ENCODE measurements around the gene SLC7A14.

The SLC7A14 gene

DNA sequence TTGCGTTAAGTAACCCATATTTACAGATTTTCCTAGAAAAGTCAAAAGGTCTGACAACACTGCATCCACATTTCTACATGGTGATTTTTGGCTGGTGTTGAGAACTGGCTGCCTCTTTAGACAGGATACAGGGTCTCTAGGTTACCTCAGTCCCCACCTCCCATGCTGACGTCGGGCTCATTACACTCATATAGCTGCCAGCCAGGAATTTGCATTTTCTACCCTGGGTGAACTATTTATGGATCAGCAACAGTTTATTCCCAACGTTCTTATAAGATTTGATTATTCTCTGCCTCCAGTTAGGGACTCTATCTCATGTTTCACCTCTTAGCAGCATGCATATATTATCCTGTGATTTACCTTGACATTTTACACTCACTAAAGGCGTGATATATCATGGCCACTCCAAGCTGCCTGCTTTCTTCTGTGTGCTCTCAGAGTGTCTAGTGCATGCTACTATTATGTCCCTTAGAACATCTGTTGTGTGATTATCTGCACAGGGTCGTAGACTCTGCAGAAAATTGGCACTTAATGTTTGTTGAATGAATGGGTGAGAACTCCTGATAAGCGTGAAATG lies 118.2 kb downstream of the SLC7A14 start:
- DNase-seq, result no peak

DNA sequence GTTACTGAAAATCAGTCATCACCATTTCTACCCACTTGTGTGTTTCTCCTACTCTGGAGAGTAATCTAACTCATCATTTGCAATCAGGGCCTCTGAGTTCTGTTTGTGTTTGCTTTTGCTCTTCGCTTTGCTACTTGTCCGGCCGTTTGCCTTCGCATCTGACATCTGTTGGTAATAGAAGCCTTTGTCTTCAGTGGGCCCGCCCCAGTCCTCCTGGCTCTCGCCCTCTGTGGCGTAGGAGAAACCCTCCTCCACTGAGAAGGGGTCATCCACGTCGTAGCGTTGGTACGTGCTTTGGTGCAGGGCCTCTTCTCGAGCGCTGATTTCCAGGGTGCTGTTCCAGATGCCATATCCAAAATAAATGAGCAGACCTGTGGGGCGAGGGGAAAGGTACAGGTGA lies 118.9 kb downstream of the SLC7A14 start:
- DNase-seq, result no peak

DNA sequence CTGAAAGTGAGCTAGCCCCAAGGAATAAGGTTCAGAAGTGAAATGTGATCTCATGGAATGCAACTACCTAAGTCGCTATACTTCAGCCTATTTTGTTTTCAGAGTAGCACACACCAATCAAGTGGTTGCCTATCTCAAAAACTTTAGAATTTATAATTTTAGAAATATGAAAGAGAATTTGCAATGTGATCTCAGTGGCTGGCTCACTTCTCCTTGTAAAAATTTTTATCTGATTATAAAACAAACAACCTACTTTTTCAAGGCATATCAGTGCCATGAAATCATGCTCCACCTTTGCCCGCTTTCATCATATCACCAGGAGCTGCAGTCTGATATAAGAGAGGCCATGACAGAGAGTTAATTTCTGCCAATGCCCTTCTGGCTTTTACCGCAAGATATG lies 119.9 kb downstream of the SLC7A14 start:
- no peak for DNase-seq

DNA sequence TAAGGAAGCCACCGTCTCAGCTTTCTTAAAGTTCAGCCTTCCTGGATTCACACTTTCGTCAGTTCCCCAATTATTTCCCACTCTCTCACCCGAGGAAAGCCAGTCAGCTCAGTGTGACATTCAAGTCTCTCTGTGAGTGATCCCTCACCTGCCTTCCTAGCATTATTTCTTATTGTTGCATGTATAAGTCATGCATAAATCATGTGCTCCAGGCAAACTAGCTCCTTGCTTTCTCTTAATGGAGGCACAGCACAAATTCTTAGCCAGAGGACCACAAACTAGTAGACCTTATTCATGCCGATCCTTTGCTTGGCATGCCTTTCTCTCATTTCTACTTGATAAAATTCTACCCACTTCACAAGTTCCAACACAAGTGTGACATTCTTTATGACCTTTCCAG lies 122.9 kb downstream of the SLC7A14 start:
- no peak for DNase-seq

DNA sequence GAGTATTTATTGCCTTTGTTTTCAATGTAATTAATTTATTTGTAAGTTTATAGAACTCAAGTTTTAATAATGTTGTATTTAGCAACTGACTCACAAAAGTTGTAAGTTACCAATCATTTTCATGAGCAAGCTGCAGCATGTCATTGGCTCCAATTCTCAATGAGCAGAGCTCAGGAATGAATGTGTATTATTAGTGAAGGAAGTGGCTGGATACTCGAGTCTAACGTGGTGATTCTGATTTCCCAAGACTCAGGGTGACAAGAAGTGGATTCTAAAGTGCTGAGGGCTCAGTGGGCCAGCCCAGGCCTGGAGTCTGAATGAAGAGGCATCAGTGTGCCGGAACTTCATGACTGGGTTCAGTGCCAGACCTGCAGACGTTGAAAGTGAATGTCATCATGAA lies 127.6 kb downstream of the SLC7A14 start:
- DNase-seq, result no peak

DNA sequence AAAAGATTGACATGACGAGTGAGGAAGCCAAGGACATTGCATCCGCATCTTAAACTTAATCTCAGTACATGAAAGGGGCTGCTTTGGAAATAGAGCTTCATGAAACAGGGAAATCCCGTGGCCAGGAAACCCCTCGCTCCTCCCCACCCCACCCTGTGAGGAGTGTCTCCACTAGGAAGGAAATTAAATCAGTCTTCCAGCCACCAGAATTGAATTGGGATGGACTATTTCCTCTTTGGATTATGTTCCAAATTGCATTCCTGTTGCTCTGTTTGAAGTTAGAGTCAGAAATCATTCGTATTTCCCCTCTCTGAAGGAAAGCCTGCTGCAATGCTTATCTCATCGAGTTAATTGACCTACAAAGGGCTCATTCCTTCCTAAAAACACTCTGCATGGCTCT lies 131.4 kb downstream of the SLC7A14 start:
- DNase-seq, result no peak

DNA sequence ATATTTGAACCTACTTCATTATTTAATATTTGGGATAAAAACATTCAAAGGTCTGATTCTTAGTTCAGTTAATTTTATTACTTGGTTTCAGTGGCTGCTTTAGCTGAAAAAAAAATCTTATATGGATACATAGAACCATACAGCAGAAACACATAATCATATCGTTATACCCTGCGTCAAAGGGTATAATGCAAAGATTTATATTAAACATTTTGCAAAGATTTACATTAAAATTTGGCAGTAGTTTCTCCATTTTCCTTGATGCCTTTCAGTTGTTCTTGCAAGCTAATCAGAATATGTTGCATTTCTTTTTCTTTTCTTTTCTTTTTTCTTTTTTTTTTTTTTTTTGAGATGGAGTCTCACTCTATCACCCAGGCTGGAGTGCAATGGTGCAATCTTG lies 135.8 kb downstream of the SLC7A14 start:
- no peak for DNase-seq

DNA sequence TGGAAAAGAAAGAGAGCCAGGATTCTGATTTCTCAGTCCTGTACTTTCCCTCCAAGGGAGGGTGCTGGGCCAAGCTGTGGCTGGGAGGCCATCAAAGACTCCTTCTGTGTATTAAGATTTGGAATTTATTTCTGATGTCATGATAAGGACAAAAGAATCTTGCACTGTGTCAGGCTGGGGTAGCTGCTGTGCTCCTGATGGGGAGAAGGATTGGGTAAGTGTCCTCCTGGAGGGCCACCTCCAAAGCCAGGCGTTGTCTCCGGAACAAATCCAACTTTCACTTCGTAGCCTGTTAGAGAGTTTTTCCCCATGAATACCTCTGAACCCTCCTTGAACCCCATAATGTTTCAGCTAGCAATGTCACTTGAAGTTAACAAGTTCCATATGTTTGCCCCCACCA lies 137.3 kb downstream of the SLC7A14 start:
- DNase-seq, result no peak

DNA sequence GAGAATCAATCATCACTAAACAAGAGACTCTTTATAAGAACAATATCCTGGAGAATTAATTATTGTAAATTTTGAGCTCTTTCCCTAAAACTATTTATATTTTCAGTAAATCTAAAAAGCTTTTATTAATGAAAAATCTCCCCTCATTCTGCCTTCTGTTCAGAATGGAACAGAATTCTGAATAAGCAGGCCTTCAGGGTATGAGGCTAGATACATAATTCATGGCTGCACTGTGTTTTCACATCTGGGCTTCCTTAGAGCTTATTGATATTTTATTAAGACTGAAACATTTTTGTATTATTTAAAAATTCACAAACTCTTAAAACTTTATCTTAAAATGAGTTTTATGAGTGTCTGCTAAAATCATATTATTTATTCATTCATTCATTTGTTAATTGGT lies 142.4 kb downstream of the SLC7A14 start:
- DNase-seq, result no peak

DNA sequence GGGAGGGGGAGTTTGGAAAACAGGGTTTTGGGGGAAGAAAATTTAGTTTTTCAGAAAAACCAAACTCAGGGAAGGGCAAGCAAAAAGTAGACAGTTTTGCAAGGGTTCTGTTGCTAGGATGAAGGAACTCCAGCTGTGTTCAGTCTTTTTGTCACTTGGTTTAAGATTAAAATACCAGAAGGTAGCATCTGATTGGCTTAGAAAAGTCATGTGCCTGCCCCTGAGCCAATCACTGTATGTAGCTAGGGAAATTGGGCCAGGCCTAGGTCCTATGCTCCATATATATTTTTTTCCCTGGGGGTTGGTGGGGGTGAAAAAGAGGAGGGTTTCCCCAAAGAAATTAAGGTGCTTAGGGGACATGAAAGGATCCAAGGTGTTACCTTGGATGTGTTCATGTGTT lies 142.9 kb downstream of the SLC7A14 start:
- DNase-seq, result no peak

DNA sequence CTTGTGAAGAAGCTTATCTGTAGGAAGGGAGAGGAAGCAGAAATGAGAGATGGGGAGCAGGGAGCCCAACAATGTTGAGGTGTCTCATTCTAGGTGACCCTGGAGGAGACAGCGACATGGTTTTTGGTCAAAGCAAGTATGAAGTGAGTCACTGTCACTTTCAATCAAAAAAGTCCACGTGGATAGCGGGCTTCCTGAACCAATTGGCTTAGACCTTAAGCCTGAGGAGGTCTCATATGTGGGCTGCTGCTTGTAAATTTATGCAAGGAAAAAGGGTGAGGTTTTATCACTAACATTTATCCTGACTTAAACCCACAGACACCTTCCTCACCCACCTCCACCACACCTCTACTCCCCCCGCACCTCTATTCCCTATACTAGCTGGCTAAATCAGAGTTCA lies 144.5 kb downstream of the SLC7A14 start:
- DNase-seq, result no peak

DNA sequence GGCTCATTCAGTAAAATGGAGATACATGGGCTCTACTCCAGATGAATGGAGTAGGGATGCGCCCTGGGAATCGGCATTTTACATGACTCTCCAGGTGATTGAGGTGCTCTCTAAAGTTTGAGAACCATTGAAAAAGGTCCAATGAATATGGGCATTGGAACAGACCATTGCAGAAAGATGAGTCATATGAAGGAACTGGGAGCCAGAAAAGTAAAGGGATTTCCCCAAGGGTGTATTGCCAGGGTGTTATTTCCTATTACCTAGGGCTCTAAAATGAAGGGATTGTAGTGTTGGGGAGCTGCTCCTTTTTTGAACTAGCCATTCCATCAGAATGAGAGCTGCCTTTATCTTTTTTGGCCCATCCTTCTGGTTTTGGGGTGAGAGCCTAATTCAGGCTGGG lies 145.5 kb downstream of the SLC7A14 start:
- no peak for DNase-seq

DNA sequence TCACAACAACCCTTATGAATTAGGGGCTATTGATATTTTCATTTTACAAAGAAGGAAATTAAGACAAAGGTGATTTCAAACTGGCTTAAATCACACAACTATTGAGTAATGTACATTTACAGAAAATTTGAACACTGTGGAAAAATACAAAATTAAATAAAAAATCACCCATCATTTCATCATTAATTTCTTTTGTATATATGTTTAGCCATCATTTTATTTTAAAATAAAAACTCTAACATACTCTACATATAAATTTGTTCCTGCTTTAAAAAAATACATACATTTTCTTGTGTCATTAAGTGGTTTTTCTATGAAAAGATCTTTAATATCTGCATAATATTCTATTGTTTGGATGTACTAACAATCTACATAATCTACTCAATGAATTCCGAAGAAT lies 147.0 kb downstream of the SLC7A14 start:
- no peak for DNase-seq

DNA sequence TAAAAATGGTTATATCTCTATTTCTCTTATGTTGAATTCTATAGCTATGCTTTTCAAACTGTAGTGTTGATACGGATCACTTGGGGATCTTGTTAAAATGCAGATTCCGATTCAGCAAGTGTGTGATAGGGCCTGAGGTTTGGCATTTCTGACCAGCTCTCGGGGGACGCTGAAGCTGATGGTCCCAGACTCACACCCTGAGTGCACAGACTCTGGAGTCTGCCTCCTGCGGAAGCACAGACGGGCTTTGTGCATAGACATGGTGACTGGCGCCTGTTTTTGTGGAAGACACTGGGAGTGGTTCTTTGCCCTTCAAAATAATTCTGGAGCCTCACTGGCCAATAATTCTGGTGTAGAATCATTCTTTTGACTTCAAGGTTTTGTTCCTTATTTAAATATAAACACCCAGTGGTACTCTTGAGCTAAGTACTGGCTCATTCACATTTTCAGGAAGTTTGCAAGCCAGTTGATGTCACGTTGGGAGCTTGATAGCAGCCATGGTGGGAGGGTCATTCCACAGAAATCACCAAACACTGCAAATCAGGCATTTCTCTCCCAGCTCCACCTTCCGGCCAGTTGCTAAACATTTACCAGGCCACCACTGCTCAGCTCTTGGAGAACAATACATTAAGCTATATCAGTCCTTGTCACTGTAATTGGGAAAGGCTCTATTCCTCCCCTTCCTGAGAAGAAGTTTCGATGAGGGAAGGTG lies 148.0 kb downstream of the SLC7A14 start:
- no peak for DNase-seq

DNA sequence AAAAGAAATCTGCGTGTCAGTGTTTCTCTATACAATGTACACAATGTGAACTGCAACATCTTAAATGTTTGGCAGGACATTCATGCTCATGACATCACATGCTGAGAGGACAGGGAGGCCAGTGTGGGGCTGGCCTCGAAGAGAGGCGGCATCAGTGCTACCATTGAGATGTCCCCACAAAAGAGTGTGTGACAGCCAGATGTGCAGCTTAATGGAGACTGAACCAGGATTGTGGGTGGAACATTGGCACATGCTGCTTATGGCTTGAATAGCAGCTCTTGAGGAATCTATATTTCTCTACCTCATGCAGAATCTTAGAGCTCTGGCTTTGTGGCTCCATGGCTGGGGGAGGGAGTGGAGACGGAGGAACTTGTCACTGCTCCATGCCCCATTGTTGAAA lies 148.7 kb downstream of the SLC7A14 start:
- DNase-seq, result no peak

DNA sequence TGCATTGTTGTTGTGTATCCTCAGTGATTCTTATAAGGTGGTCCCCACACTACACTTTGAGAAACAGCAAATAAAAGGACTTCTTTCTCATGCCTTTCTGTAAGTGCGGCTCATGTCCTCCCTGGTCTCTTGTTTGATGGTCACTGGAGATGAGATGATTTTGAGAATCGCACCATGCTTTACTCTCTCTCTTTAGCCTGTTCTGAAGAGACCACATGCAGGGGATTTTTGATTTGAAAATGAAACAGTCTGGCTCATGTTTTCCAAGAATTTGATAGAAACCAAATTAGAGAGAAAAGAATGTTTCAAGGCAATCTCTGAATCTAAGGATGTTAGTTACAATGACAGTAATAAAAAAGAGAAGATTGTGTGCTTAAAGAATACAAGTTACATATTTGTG lies 149.2 kb downstream of the SLC7A14 start:
- no peak for DNase-seq

DNA sequence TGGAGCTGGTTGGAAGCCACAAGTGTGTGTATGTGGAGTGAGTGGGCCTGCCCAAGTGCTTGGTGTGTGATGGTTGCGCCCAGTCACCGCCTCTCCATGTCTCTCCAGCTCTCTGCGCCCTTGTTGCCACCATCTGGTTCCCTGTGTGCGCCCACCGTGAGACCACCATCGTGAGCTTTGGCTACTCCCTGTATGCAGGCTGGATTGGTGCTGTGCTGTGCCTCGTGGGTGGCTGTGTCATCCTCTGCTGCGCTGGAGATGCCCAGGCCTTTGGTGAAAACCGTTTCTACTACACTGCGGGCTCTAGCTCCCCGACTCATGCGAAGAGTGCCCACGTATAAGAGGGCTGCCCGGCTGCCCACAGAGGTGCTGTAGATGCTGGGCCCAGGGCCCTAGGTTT lies 153.5 kb downstream of the SLC7A14 start:
- no peak for DNase-seq

DNA sequence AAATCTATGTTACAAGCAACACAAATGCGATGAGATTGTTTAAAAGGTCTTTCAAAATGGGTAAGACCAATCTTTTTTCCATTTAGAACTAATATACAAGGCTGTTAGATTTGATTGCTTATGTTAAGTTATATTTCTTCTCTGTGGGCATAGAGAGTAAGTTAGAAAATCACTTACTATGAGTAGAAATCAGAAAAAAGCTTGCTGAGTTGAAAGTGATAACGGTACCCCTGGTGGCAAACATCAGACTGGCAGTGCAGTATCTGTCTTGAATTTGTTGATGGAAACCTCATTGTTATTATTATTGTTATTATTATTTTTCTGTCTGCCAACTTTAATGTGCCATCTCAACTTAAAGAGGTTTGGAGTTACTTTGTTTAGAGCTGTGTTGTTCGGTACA lies 154.8 kb downstream of the SLC7A14 start:
- DNase-seq, result no peak

DNA sequence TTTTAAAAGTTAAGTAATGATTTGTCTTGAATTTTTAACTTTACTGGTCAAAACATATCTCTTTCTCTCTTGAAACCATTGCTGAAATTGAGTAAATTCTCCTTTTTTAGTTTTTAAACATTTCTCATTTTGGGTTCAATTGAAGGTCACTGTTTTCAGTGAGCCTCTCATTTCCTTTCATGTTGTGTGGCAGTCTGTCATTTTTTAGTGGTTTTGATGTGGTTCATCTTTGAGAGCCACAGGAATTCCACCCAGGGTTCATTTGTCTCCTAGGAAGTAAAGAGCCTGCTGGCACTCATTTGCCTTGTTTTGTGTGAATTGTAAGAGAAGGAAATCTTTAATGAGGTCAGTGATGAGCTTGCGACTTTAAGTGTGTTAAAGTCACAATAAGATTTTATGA lies 156.8 kb downstream of the SLC7A14 start:
- no peak for DNase-seq

DNA sequence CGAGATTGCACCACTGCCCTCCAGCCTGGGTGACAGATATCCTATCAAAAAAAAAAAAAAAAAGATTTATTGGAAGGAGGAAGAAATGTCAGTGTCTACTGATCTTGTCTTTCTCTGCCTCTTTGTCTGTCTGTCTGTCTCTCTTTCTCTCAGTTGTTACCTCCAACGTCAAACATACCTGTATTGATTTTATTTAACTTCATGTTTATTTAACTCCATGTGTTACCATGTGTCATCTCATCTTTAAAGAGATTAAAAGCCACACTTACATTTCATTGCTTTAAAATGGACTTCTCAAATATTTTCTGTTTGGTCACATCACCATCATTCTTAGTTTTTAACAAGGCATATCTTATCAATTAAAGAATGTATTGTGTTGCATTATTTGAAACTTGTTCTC lies 157.8 kb downstream of the SLC7A14 start:
- no peak for DNase-seq

DNA sequence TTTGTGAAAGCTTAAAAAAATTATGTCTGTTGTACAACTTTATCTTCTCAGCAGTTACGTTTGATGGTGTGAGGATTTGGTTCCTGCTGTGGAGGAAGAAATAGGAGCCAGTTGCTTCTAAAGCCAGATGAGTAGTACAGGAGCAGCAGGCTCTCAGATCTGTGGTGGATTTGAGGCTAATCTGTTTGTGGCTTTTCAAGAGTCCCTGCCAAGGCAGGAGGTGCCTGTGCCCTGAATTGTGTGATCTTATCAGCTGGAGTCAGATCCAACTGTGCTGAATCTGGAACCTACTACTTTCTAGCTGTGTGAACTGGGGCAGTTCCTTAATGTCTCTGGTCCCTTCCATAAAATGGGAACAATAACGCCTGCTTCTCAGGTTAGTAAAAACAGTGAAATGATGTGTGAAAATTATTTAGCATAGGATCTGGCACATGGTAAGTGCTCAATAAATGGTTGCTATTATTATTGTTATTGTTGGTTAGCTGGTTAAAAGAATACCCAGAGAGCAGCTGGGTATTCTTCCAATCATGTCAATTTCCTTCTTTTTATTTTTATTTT lies 159.6 kb downstream of the SLC7A14 start:
- DNase-seq, result no peak

DNA sequence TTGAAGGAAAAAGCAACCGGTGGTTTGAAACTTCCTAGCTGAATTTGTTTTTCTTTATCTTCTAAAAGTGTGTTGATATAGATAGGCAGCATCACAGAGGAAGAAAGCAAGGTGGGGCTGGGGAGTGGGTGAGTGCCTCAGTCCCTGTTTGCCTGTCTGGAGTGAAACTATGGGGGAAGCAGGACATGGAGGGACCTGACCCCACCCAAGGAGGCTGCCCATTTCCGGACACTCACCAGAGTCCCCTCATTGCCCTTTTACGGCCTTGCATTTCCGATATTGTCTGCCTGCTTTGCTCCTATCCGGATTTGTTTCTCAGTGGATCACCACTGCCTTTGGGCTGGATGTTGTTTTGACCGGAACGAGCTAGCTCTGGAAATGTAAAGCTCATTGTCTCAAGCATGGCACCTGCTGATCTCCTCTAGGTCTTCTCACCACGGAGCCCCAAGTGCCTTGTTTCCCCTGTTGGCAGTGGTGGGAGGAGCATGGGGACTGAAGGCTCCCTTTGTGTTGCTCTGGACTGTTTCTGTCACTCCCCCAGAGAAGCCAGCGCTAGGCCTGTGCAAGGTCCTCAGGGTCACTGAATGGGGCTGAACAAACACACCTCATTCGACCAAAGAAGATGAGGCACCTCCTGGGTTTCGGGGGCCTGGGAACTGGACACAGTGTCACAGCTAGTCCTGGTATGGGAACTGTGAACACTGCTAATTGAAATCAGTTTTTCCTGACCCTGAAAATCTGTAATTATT lies 160.2 kb downstream of the SLC7A14 start:
- DNase-seq, result no peak

DNA sequence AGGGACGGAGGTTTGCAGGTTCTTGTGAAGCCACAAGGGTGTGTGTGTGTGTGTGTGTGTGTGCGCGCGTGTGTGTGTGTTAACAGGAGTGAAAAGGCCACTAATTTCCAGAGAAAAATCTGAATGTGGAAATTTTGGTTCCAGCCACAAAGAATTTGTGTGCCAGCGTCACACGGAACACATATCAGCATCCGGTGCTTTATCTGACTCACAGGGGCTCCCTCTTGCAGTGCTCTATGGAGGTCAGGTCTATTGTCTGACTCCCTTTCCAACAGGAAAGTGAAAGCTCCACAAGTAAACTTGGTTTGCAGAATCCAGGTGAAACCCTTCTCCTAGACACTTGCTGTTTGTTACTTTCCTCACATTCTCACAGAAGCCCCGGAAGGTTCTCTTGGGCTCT lies 161.0 kb downstream of the SLC7A14 start:
- no peak for DNase-seq

DNA sequence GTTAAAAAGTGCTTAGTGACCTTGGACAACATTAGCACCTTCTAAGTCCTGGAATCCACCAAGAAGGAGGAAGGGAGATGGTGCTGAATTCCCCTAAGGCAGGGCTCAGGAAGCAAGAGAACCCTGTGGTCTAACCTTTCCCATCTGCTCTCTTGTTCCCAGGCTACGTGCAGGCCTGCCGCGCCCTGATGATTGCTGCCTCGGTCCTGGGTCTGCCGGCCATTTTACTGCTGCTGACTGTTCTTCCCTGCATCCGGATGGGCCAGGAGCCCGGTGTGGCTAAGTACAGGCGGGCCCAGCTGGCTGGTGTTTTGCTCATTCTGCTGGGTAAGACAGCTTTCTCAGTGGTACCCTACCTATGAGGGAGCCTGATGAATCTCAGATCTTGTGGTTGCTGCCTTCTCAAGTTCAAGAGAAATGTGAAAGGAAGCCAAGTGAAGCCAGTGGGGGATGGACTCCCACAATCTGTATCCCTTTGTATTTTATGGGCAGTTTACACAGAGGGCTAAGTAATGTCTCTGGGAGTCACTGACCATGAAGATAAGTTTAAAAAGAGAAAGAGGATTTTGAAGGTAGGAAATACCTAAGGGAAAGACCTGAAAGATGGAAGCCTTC lies 162.8 kb downstream of the SLC7A14 start:
- DNase-seq, result no peak

Data from activated gamma-delta T cell treated with Interleukin-2 at 50 U/mL for 16 hours (primary cell).